GM20000 (cell line): ENCODE results near the gene APIP.
"Not testable (repeated sequence)": the region's sequence is repeated elsewhere in the genome, so short reads cannot be mapped to it uniquely, and the experiment has no call there.

Source experiments
- DNase-seq: peaks from one replicate; pipeline ENCODE4 v3.0.0; 2012; ENCODE audit warnings: low spot score
- TF ChIP-seq, protein P1 (sequence below): IDR thresholded peaks from 2 replicates; pipeline ENCODE4 v1.5.1; 2012; ENCODE audit warnings: mild to moderate bottlenecking, control low read depth; ENCODE audit errors: extremely low read depth, missing control alignments

Gene APIP

DNA sequence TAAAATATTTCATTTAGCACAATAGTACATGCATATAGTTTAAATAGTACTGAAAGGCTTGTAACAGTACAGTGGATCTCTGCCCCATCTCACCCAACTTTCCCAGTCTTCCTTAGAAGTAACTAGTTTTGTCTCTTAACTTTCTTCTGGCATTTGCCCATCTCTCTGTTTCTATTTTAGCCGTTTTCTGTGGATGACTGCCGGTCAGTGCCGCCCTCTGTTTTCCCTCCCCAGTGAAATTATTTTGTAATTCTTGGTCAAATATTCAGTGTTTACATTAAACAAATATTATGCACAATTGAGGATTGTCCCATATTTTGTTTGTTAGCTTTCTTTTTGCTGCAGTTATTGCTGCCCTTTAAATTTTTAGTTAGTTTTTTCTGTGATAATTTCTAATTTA lies 8.5 kb upstream of the APIP start:
- TF ChIP-seq, protein P1, sequence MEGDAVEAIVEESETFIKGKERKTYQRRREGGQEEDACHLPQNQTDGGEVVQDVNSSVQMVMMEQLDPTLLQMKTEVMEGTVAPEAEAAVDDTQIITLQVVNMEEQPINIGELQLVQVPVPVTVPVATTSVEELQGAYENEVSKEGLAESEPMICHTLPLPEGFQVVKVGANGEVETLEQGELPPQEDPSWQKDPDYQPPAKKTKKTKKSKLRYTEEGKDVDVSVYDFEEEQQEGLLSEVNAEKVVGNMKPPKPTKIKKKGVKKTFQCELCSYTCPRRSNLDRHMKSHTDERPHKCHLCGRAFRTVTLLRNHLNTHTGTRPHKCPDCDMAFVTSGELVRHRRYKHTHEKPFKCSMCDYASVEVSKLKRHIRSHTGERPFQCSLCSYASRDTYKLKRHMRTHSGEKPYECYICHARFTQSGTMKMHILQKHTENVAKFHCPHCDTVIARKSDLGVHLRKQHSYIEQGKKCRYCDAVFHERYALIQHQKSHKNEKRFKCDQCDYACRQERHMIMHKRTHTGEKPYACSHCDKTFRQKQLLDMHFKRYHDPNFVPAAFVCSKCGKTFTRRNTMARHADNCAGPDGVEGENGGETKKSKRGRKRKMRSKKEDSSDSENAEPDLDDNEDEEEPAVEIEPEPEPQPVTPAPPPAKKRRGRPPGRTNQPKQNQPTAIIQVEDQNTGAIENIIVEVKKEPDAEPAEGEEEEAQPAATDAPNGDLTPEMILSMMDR, result no peak

DNA sequence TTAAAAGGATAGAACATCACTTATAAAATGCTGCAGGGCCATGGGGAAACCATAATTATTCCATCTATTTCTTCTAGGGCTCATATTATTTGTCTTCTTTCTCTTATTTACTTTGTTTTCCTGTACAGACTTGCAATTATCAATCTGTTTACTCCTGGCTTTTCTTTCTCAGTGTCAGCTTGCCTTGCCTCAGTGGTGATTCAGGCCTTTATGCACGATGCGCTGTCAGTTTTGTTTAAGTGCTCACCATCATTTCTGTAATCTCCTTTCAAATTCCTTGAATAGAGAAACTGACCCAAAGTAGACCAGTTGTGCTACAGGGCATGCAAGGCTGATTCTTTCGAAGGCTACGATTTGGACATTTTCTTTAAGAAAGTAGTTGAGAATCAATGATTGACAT lies 5.0 kb upstream of the APIP start:
- TF ChIP-seq, protein P1, result no peak
- DNase-seq, result no peak

More for the DNA sequence above, 8.5 kb upstream of the APIP start:
- no peak for DNase-seq

DNA sequence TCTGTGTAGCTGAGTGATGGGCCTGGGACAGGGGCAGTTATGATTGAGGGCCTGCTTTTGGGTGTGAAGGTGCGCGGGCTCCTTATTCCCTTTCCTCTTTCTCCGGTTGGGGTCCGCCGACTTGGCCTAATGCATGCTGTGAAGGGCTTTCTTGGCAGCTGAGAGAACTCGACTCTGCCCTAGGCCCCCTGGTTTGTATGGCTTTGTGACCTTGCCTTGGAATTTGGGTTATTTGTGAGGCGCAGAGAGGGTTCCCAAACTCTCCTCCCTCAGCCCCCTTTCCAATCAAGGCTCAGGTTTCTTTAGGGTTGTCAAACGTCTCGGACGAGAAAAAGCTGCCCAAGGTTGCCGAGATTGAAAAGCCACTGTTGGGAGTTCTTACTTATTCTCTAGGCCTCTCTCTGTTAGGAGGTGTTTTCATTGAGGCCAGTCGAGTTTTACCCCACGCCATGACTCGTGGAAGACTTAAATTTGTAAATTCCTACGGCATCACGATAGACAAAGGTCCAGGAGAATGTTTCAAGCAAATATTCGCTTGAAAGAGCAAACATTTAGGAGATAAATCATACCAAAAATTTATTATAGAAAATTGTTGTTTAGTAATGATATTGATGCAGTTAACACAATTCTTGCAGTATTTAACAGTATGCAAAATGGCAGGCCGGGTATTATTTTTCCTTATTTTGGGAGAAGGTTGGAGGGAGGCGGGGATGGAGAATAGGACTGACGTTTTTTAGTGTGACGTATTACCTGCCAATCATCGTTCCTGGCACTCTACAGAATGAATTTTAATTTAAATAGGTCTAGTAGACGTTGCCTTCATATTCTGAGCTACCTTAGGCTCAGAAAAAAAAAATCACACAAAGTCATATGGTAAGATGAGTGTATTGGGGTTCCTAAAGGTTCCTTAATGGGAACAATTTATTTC lies 928 bp upstream of the APIP start:
- TF ChIP-seq, protein P1, result no peak
- peak; percentile 16 for DNase-seq

DNA sequence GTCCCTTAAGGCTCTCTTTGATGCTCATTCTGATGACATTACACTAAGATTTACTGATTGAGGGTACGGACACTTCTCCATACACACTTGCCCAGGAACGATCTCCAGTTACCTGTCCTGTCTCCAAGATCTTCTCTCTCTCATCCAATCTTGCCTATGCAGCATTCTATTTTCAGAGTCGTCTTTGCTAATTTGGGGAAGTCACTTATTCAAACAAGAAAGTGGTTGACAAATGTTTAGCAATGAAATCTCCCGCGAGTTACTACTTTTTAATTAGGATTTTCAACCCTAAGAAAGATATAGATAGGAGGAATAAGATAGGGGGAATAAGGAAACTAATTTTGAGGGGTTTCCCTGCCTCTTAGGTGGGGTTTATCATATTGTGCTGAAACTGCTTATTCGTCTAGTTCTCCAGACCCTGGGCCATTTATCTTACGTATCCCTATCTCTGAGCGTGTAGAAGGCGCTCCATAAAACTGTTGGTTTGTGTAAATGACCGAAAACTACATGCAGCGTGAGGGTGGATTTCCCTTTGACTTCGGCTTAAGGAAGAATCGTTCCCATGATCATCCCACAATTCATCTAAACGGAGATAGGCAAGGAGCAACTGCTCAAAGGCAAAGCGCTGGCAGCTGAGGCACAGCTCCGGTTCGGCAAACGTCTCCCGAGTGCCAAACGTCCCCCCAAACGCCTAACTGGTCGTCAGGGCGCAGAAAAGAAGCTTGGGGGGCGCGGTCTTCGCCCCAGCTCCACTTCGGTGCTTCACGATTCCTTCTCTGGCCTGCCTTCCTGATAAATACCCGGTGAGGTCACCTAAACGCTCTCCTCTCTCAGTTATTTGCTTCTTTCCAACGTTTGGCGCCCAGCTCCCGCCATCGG lies 804 bp downstream of the APIP start:
- no peak for DNase-seq
- TF ChIP-seq, protein P1, result no peak

DNA sequence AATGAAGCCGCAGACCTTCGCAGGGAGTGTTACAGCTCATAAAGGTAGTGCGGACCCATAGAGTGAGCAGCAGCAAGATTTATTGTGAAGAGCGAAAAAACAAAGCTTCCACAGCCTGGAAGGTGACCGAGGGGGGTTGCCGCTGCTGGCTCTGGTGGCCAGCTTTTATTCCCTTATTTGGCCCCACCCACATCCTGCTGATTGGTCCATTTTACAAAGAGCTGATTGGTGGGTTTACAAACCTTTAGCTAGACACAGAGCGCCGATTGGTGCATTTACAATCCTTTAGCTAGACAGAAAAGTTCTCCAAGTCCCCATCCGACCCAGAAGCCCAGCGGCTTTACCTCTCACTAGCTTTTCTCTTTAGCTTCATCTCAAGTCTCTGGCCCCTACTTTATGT lies 2.6 kb downstream of the APIP start:
- not testable (repeated sequence) for DNase-seq

DNA sequence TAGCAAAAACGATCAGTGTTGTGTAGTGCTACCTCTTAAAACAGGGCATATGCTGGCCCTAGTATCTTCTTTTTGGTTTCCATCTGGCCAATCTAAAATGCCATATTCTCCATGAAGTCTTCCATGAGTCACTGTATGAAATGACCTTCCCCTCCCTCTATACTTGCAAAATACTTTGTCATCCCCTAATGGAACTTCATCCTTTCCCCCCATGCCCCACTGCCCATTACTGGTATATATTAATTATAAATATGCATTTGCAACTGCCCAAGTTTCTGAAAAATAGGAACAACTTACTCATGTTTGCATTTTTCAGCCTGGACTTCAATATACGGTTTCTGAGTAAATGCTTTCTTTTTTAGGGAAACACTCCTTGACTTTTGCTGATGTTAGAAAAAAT lies 4.5 kb downstream of the APIP start:
- no peak for DNase-seq
- TF ChIP-seq, protein P1, result no peak

DNA sequence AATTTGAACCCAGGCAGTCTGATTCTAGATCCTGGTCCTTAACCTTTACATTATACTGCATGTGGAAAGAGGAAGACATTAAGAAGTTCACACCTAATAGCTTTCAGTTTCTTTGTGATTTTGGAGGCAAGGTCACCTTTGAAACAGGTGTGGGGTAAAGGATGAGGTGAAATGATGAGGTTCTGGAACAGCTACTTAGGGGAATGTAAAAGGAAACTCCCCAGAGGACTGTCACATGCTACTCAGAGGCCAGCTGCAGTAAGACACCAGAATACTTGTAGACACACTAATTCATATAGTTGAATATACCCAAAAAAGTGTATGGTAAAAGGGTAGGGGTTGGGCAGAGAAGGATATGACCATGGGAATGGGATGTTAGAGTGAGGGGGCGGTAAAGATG lies 5.4 kb downstream of the APIP start:
- DNase-seq, result peak; percentile 8

More for the DNA sequence above, 5.4 kb downstream of the APIP start:
- TF ChIP-seq, protein P1, result no peak
